ENCODE data around the gene NAT8L. TPM values are rescaled to one million over a fixed set of nuclear protein-coding genes. Genes with fewer than 3 reads are reported as not detected.

NAT8L gene
- total RNA-seq, 1 donor from 2014 or later = 1.2 TPM

DNA sequence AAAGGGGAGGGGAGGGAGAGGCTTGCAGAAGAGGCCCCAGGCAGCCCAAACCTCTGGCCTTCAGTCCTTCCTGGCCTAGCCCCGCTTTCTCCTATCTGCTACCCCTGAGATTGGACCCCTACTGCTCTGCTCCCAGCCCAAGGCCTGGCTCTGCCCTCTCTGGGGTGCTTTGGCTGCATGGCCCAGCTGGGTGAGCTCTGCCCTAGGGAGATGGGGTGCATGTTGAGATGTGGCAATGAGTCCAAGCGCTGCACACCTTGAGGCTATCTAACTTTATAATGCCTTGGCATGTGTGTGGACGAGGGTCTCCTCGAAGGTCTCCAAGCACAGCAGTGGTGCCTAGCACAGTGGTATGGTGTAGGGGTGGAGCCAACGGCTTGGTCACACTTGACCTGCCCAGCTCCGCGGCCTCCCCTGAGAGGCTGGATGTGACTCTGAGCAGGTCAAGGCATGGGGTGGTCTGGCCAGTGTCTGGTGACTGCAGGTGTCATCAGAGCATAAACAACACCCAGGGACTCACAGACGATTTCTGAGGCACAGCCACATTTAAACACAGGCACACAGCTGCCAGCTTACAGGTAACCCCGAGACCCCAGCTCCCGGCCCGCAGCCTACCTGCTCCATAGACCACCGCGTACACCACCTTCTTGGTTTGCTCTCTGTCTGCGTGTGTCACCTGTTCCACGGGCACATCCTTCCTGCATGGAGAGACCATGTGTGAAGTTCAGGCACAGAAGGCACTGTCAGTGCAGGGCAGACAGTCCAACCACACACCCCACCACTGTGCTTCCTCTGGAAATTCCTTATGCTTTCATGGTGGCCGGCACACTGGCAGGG lies 36.3 kb downstream of the NAT8L start:
- DNase-seq = no peak

DNA sequence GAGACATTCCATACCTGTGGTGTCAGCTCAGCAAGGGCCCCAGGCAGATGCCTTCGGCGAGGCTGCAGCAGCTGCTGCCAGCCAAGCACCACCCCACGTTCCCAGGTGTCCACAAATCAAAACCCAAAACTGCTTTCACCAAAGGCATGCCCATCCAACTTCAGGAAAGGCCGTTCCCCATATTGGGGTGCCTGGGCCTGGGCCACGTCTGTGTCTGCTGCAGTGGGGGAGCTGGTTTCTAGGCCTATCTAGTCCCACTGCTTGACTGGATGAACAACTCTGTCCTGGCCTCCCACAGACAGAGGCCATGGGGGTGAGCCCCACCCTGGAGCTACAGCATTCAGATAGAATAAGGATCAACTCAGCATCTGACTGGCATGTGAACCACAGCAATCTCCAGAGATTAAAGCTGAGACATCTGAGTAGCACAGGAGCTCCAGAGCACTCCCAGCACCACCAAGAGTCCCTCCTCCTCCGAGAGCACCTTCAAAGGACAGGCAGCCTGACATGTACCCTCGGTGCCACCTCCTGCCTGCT lies 37.0 kb downstream of the NAT8L start:
- no peak for DNase-seq

DNA sequence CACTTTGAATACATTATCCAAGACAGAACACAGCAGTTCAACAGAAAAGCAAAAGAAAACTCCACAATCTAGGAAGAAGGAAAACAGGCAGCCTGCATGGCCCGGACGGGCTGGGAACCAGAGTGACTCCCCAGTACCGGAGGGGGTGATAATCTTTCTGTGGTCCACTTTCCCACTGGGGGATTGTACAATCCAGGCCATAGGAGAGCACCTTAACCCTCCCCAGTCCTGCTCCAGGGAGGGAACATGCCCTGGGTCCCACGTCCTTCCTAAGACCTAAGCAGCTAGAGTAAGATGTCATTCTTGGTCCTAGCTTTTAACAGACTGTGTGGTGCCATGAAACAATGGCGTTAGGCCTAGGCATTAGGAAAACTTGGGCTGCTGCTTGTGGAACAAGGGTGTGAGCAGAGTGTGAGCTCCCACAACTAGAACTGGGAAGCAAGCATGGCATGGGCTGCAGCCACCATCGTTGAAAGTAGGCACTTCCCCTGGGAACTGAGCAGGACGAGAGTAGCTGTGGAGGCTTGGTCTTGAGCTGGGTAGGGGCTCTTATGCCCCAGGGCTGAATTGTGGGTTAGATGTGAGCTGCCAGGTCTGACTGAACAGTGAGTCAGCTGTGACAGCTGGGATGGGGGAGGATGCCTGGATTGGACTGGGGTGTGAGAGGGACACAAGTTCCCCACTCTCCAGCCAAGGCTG lies 42.4 kb downstream of the NAT8L start:
- DNase-seq = no peak

DNA sequence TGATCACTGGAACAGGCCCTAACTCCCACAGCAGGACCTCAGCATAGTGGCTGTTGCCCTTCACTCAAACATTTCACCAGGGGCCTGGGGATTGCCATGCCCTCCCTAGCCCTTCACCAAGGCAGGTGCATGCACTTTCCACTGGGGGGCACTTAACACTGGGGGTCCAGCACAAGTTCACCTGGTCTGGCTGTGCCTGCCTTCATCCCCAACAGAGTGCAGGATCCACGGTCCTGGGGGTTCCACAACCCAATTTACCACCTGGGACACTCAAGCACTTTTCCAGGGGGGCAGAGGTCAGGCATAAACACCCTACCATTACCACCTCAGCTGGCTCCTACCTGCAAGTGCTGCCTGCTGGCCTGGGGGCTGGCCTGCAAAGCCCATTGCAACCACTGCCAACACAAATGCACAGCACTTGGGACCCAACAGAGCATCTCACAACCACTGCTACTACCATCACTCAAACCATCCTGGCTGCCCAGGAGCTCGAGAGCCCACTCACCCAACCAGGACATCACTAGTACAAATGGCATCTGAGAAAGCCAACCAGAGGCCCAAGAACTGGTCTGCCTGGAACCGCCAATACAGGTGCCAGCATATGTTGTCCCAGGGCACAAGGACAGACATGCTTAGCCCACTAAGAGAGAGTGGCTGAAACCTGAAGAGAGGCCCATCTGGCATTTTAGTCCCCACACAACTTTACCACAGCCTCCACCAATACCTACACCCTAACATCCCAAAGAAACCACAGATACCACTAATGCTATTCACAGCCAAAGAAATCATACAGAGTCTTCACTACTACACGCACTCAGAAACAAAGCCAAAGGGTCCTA lies 43.1 kb downstream of the NAT8L start:
- no peak for DNase-seq

DNA sequence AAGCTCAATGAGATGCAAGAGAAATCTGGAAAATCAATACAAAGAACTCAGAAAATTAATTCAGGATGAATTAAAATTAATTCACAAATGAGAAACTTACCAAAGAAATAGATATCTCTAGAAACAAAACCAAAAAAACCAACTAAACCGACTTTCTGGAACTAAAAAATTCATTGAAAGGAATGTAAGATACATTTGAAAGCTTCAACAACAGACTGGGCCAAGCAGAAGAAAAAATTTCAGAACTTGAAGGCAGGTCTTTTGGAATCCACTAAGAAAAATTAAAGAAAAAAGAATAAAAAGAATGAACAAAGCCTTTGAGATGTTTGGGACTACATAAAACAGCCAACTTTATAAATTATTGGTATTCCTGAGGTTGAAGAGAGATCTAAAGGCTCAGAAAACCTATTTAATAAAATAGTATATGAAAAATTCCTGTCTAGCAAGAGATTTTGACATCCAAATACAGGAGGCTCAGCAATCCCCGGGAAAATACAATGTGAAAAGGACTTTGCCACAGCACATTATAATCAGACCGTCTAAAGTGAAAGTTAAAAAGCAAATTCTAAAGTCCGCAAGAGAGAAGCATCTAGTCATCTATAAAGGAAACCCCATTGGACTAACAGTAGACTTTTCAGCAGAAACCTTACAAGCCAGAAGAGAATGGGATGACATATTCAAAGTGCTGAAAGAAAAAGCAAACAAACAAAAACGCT lies 44.2 kb downstream of the NAT8L start:
- no peak for DNase-seq

DNA sequence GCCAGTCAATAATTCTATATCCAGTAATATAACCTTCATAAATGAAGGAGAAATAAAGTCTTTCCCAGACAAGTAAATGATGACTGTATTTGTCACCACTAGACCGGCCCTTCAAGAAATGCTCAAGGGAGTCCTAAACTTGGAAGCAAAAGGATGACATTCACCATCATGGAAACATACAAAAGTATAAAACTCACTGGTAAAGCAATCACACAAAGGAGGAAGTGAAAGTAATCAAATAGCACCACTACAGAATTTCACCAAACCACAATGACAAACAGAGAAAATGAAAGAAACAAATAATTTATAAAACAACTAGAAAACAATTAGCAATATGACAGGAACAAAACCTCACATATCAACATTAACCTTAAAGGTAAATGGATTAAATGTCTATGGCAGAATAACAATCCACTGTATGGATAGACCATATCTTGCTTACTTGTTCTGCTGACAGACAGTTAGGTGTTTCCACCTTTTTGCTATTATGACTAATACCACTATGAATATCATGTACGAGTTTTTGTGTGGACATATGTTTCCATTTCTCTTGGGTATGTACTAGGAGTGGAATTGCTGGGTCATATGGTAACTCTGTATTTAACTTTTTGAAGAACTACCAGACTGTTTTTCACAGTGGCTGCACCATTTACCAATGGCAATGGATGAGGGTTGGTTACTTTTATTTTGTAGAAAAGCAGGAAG lies 44.9 kb downstream of the NAT8L start:
- DNase-seq = no peak

DNA sequence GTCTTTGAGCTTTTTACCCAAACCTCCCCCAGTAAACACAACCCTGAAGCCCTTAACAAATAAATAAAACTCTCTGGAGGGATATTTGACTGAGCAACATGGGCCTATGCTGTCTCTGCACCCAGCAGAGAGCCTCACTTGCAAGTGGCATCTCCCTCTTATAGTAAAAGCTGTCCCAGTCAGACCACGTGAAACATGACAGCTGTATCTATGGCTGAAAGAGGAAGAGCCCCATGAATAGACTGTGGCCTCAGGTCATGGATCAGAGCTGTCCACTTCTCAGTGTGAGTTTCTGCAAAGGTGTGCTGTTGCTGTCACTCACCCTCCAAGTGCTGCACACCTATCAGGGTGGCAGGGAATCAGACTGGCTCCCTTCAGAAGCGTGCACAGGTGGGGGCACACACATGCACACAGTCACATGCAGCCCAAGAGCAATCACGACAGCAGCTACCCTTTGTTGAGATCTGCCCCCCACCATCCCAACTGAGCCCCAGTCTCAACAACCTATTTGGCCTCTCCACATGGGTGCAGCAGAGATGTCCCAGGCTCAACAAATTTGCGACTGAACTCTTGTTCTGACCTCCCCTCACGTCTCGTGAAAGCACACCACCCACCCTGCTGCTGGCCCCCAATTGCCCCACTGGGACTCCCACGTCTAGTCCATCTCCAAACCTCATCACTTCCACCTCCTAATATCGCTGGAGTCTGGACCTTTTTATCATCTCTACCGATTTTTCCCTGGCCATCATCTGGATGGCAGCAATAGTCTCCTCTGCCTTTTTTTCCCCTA lies 45.6 kb downstream of the NAT8L start:
- DNase-seq = no peak

DNA sequence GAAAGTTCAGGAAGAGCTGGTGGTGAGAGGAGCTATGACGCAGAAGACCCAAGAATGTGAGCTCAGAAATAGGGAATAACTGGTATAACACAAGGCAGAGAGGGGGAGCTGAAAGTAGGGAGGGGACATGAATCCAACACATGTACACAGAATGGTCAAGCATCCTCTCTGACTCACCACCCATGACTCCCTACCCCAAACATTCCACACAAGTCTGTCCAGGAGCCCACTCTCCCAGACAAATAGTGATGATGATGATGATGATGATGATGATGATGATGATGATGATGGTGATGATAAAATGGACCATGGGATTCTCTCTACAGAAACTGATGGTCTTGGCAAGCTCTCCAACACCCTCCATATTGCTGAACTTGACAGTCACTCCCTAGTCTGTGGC lies 46.4 kb downstream of the NAT8L start:
- no peak for DNase-seq

DNA sequence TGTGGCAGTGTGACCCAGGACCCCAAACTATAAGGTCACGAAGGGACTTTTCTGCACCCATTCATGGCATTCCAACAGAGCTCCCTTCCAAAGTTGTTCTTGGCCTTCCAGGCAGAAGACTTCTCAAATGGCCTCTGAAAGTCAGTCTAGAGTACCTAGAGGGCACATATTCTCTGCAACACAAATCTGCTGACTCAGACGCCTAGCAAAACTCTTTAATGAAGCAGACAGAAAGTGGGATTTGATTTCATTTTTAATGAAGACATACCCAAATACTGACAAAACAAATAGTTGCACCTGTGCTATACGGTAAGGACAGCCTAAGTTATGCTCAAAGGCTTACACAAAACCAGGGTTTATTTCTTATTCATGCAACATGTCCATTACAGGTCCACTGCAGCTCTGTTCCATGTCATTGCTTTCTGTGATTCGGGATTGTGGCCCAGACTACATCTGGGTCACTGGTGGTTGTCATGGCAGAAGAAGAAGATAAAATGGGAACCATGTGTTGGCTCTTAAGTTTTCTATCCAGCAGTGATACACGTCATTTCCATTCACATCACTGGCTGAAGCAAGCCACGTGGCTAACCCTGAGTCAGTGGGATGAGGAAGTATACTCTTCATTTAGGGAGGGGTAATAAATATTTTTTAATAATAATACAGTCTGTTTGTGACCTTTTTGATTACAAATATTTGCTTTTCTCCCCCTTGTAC lies 57.7 kb downstream of the NAT8L start:
- no peak for DNase-seq

Other genes starting within 250 kb of the NAT8L start
- gene LETM1, start 203.2 kb upstream of the NAT8L start, total RNA-seq = 44.5 TPM
- 41.8 TPM for gene NSD2, start 187.9 kb upstream of the NAT8L start, total RNA-seq
- 19.4 TPM for gene NELFA, start 50.4 kb upstream of the NAT8L start, total RNA-seq
- 14.5 TPM for gene HAUS3, start 182.8 kb downstream of the NAT8L start, total RNA-seq
- gene POLN, start 182.8 kb downstream of the NAT8L start, total RNA-seq = 4.2 TPM
- 17.0 TPM for gene MXD4, start 202.8 kb downstream of the NAT8L start, total RNA-seq

Data from skin of body (tissue), 2 donors.